LoVo (cell line): Measurements from ENCODE around the gene RUNX3.

Experiments
- DNase-seq: peaks from one replicate; pipeline ENCODE4 v3.0.0-alpha.2; 2016; ENCODE audit warnings: low spot score

RUNX3 gene

DNA sequence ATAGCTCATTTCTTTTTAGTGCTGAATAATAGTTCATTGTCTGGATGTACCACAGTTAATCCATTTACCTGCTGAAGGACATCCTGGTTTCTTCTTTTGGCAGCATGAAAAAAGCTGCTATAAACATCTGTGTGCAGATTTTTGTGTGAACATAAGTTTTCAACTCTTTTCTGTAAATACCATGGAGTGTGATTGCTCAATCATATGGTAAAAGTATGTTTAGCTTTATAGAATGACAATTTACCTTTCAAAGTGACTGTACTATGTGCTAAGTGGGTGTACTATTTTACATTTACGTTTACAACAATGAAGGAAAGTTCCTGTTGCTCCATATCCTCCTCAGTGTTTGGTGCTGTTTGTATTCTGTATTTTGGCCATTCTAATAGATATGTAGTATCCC lies 49.0 kb downstream of the RUNX3 start:
- DNase-seq = no peak

DNA sequence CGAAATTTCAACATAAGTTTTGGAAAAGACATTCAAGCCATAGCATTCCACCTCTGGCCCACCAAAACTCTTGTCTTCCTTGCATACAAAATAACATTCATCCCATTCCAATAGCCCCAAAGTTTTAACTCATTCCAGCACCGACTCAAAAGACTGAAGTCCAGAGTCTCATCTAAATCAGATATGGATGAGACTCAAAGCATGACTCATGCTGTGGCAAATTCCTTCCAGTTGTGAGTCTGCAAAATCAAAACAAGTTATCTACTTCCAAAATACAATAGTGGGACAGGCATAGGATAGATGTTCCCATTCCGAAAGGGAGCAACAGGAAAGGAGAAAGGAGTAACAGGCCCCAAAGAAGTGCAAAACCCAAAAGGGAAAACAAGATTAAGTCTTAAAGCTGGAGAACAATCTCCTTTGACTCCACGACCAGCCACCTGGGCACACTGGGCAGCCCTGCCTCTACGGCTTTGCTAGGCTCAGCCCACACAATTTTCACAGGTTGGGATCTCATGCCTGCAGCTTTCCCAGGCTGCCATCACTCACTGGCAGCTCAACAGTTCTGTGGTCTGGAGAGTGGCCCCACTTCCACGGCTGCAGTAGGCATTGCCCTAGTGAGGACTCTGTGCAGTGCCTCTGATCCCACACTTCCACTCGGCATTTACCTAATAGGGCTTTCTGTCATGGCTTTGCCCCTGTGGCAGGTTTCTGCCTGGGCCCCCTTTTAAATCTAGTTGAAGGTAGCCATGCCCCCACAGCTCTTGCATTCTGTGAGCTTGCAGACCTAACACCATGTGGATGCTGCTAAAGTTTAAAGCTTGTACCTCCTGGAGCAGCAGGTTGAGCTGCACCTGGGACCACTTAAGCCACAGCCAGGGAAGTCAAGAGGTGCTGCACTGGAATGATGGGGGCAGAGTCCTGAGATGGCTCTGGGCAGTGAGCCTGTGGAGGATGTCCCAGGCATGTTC lies 51.0 kb downstream of the RUNX3 start:
- DNase-seq = no peak

DNA sequence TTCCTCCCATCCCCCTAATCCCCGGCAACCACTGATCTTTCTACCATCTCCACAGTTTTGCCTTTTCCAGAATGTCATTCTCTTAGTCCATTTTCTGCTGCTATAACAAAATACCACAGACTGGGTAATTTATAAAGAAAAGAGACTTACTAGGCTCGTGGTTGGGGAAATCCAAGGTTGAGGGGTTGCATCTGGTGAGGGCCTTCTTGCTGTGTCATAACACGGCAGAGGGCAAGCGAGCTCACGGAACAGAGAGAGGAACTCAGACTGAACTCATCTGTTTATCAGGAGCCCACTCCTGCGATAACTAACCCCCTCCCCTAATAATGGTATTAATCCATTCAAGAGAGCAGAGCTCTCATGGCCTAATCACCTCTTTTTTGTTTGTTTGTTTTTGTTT lies 52.0 kb downstream of the RUNX3 start:
- no peak for DNase-seq

DNA sequence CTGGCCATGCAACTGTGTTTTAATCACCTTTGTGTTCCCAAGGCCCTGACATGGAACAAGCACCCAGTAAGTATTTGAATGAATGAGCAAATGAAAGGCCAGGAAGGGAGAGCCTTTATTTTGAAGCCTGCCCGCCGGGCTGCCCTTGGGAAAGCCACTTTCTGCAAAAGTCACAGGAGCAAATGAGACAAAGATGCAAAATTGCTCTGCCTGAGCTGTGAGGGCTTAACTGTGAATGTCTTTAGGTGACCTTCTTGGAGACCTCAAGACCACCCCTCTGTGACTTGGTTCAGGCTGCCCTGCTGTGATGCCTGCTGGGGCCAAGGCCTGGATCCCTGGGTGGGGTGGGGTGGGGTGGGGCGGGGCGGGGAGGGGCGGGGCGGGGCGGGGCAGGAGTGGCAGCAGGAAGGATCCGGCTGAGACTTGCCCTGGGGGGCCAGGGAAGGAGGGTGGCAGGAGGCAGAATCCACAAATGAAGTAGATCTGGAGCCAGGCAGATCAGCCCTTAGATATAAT lies 54.0 kb downstream of the RUNX3 start:
- DNase-seq = no peak

DNA sequence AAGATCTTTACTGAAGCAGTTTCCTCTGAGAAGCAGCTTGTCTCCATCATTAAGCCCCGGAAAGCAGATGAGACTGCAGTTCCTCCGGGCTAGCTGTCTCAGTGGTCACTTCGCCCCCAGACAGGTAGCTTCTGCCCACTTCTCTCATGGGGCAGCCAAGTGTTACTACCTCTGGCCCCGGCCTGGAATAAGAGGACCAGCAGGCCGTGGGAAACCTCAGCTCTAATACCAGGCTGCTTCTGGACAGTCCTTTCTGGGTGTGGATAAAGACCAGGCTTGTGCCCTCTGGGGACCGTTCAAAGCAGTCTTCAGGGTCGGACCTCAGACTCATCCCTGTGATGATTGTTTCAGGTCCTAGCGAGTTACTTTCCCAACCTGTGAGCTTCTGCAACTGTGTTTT lies 54.8 kb downstream of the RUNX3 start:
- DNase-seq = no peak

DNA sequence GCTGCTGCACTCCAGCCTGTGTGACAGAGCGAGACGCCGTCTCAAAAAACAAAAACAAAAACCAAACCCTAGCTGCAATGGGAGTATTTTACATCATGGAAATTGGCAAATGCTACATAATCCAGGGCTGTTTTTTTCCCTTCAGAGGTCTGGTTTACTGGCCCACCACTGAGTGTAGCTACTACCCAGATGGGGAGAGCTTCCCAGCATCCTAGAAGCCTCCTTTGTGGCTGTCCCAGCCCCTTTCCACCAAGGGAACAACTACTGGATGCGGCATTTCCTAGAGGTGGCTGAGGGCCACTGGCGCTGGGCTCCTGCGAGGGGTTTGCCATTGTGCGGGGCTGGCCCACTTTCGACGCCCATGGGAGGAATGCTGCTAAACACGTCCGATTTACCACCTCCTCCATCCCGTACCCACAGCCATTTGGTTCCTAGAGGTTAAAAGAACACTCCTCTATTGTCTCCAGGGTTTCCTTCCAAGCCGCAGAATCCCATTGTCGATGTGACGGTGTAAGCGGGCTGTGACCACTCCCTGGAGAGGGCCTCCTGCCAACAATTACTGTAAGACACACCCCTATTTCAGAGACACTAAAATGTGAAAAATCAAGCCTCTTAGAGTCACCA lies 55.4 kb downstream of the RUNX3 start:
- no peak for DNase-seq

DNA sequence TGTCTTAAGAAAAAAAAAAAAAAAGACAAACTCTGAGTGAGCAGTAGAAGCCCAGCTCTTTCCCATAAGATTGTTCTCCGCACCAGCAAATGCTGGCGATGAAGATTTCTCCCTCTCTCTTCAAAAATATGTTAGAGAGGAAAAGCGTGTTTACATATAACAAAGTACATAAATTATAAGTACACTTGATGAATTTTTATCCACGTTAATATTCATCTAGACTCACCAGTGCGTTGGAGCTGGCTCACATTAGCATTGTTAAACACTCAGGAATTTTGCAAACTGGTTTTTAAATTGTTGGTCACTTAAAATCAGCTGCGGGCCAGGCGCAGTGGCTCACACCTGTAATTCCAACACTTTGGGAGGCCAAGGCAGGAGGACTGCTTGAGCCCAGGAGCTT lies 56.0 kb downstream of the RUNX3 start:
- DNase-seq = no peak

DNA sequence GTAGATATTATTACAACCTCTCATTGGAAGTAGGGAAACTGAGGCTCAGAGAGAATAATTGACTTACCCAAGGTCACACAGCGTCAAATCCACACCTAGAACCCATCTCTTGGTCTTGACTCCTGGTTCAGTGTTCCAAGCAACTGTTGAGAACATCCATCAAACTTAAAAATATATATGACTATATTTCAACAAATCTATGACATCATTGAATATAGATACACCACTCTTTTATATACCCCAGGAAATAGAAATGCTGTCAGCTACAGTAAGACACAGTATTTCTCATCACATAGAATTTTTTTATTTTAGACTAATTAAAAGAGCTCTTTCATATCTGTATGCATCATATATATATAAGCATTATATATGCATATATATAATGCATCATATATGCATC lies 56.9 kb downstream of the RUNX3 start:
- DNase-seq = no peak

DNA sequence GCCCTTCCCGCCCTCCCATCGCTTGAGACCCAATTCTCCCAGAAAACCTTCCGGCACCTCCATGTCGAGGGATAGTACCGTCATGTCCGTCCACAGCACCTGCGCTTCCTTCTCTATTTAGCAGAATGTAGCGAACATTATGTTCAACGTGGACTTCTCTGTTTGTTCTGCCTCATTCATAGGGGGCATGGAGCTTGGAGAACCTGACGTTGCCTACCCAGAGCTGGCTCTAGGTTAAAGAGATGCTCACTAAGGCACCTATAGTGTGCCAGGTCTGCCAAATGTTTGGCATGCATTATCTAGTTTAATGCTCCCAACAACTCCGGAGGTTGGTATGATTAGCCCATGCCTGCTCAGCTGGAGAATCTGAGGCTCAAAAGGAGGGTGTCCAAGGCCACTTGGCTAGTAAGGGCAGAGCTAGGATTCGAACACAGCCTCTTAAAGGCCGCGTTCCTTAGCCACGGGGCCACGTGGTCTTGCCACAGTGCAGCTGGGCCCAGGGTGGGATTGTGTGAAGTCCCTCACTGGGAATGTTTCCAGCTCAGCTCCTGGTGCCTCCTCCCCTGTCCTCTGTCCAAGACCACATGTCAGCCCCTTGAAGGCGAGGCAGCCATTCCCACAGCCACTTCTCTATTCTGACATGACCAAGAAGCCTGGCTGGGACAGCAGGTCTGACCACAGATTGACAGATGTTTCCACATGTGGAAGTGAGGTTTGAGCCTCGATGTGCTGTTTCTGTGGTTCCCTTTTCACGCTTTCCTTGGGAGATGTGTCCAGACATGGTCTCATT lies 57.8 kb downstream of the RUNX3 start:
- DNase-seq = no peak

DNA sequence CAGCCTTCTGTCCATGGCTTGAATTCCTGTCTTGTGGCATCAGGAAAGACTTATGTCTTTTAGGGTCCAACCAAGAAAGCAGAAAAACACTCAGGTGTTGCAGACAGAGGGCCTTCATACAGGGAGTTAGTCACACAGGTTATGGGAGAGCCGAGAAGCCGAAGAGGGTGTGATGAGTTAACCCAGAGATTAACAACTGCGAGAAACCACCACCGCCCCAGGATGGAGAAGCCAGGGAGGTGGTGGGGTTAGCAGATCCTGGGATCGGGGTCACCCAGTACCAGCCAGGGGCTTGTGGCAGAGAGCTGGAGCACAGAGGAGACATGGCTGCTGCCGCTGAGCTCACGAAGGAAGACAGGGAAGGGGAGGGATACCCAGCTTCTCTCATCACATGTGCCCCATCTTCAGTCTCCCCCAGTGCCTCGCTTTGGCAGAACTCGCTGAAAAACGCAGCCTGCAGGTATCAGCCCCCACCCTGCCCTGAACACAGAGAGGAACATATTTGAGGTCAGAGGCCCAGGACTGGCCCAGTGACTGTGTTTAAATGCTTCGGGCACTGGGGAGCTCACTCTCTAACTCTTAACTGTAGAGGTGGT lies 58.7 kb downstream of the RUNX3 start:
- DNase-seq = no peak

DNA sequence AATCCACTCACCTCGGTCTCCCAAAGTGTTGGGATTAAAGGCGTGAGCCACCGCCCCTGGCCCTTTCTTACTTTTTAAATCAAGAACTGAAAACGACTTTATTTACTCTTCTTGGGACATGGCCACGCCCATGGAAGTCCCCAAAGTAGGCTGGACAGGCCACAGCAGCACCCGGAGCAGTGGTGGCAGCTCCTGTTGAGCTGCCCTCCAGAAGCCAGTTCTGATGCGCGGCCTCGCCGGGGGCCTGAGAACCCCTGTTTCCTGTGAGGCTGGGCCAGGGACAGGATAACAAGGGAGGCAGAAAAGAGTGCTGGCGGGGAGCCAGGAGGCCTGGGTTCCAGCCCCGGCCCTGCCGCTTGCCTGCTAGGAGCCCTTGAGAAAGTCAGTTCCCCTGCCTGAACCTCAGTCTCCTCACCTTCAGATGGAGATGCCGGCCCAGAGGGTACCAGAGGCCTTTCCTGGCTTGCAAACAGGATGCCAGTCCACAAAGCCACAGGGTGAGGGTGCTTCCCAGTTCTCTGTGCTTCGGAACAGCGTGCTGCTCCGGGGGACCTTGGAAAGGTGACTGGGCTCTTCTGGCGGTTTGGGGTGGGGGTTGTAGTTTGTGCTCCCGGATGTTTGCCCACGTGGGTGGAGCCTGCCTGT lies 59.4 kb downstream of the RUNX3 start:
- DNase-seq = no peak

DNA sequence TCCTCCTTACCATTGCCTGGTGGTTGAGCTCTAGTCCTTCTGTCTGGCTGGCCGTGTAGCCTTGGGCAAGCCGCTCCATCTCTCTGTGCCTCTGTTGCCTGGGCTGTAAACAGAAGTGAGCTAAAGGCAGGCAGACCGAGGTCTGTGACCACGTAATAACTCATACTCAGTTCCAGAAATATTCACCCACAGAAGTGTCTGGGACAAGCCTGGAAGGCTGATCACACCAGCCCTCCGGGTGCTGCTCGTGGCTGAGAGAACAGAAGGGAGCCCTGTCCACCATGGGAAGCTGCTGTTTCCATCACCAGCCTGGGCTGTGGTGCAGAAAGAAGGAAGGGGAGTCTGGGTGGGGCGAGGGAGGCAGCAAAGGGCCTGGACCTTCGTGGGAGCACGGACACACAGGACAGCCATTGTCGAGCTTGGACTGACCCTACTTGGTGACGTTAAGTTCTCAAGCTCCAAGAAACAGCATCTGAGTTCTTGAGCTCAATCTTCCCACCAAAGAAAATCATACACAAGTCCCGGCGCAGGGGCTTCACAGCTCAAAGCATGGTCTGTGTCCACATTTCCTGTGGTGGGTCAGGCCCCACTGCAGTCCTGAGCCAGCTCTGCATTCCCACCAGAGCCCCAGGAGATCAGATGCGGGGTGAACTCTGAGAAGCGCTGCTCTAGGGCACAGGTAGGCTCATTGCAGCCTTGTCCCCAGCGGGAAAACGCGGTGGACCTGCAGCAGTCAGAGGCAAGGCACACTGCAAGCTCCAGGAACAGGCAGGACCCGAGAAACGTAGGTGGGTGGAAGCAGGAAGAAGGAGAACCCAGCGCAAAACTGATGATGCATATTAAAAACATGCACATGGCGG lies 61.8 kb downstream of the RUNX3 start:
- DNase-seq = no peak

DNA sequence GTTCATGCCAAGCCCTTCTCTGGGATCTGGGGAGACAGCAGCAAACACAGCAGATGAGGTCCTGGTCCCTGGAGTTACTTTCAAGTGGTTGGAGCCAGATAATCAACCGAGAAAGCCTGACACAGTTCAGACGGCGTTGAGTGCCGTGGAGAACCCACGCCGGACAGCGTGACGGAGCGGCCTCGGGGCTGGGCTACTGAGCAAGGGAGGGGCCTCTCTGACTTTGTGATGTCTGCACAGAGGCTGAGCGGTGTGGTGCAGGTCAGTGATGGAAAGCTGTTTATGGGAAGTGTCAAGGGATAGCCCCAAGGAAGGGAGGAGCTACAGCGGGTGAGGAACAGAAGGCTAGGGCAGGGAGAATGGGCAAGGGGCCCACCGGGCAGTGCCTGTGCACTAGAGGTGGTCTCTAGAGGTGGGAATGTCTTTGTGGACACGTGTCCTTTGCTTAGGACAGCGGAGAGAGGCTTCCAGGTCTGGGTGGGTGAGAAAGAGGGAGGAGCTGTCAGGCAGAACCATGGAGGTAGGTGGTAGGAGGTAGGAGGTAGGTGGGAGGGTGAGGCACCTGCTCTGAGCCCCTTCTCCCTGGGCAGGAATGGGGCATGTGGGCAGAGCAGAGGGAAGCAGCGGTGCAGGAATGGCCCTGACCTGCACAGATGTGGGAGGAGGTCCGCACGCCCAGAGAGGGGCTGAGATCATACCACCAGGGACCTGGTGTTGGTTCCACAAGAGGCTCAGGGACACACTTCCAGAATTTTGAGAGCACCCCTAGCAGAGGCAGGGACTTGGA lies 62.8 kb downstream of the RUNX3 start:
- DNase-seq = no peak

DNA sequence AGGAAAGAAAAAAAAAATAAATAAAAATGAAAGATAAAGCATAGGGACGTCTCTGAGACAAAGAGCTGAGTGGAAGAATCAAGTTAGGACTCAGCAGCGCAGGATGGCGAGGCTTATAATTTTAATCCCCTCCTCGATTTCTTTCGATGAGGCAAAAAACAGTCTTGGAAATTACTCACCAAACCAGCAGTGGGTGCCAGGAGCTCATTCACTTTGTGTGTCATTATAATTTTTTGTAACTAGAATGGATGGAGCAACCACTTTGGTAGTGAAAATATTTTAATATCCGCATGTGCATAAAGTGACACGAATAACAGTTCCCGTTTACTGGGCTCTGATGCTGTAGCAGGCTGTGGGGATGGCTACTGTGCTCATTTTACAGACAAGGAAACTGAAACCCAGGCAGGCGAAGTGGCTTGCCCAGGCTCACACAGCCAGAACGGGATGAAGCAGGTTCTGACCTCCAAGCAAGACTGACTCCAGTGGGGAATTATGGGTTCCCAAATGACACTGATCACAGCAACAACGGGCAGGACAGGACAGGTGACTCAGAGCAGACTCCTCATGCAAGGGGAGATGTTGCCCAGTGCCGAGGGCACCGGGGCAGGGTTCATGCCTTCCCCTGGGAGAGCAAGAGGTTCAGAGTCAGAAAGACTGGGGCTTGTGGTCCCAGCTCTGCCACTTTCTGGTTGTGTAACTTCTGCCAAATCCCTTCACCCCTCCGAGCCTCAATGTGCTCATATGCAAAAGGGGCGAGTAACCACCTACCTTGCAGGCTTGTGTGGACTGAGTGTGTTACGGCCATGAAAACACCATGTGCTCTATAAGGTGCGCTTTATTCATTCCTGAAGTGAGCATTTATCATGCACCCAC lies 63.6 kb downstream of the RUNX3 start:
- no peak for DNase-seq

DNA sequence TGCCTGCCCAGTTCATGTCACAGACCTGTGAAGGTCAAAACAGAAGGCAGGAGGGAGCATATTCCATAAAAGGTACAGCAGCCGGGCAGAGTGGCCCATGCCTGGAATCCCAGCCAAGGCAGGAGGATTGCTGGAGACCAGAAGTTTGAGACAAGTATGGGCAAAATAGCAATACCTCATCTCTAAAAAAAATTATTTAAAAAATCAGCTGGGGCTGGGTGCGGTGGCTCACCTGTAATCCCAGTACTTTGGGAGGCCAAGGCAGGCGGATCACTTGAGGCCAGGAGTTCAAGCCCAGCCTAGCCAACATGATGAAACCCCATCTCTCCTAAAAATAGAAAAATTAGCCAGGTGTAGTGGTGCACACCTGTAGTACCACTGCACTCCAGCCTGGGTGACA lies 64.5 kb downstream of the RUNX3 start:
- no peak for DNase-seq

DNA sequence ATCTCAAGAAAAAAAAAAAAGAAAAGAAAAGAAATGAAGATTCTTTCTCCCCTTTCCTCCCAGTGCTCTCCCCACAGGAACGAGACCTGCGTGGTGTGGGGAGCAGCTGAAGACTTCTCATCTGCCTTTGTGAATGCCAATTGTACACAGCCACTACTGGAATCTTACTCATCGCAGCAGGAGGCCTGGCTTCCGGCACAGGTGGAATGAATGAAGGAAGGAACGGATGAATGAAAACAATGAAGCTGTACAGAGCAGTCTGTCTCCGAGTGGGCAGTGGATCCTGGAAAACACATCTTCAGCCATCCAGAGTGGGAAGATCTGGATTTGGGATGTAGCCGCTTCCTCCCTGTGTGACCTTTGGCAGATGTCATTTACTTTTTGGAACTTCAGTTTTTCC lies 64.9 kb downstream of the RUNX3 start:
- DNase-seq = no peak

DNA sequence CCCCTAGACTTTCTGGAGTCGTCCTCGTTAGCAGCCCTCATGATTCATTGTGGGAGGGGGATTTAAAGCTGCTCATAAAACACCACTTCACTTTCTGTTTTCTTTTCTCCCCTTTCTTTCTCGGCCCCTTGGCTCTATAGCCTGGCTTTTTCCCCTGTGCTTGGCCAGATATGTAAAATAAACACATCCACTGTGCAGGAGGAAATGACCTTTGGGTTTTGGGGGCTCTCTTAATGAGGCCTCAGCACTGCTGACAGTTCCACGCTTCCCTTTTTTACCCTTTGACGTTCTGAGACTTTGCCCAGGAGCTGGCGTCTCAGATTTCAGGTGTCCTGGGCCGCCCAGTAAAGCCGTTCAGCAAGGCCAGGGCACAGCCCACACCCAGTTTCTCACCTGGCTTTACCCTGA lies 65.7 kb downstream of the RUNX3 start:
- DNase-seq = peak; percentile 11

DNA sequence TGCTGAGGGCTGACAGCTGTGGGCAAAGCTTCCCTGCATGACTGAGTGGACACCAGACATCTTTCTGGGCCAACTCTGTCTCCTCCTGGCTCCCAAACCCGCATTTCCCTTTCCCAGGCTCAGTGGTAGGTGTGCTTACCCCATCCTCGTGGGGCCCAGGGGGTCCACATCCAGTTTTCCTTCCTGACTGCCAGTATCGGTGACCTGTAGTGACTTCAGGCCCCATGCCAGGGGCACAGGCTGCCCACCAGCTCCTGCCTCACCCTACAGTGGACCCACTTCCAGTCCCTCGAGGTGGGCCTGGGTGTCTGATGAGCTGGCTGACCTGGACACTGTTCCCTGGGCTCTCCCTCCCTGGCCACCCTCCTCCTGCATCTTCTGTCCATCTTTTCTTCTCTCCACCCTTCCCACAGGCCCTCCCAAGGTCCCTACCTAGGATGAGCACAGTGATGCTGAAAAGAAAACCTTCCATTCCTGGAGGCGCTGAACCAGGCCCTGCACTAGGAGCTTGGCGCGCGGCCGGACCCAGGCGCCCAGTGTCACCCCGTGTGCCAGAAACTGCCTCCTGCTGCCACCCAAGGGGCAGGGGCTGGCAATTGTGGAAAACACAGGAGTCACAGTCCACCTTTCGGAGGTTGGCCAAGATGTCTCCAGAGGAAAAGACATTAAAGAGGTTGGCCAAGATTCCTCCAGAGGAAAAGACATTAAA lies 67.1 kb downstream of the RUNX3 start:
- DNase-seq = no peak
